Brain microvascular endothelial cell (primary cell): ENCODE results near the gene OR52K1.

Experiments
- DNase-seq: peaks from one replicate; pipeline ENCODE4 v3.0.0-alpha.2; 2020
- H3K27ac ChIP-seq: fragments of 250-450 bp; sonication (Bioruptor Pico); 2 replicates; pipeline ENCODE4 v1.5.1; 2020; ENCODE audit warnings: mild to moderate bottlenecking, moderate library complexity
- H3K27me3 ChIP-seq: fragments of 250-450 bp; sonication (Bioruptor Pico); replicated peaks from 2 replicates; pipeline ENCODE4 v1.5.1; 2020; ENCODE audit warnings: mild to moderate bottlenecking
- H3K36me3 ChIP-seq: fragments of 250-450 bp; sonication (Bioruptor Pico); replicated peaks from 2 replicates; pipeline ENCODE4 v1.5.1; 2020; ENCODE audit warnings: mild to moderate bottlenecking
- H3K4me3 ChIP-seq: 2 replicates; pipeline ENCODE4 v1.5.1; 2011; ENCODE audit warnings: low read depth, mild to moderate bottlenecking, control low read depth, low read length, moderate library complexity
- in situ Hi-C: cut with HindIII; loops from 2 replicates; pipeline ENCODE4 v1.10.0; 2017; ENCODE audit warnings: low sequenced_read_pairs, low pct_ligation_motif_present
- TF ChIP-seq, protein P1 (sequence below): IDR thresholded peaks from 2 replicates; pipeline ENCODE4 v1.5.1; 2011; ENCODE audit warnings: low read depth, mild to moderate bottlenecking, moderate library complexity, low read length, control low read depth, inconsistent platforms; ENCODE audit errors: missing control alignments

OR52K1 gene

DNA sequence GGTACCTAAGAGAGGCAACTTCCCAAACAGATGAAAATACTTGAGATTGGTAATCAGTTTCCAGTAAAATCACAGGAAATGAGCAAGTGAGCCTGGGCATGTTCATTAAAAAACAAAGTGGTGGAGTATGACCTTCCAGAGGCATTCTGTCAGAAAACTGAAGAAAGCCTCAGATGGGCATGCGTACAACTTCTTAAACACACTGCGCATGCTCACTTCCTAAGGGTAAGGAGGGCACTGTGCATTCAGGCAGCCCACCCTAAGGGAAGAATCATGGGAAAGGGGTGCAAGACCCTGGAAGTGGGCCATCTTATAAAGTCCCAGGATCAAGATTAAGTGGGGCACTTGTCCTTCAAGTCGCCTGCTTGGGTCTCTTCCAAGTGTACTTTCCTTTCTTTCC, 29.3 kb upstream of the OR52K1 start:
- H3K27me3 ChIP-seq, result no peaks in the 10 kb centered on the region
- in situ Hi-C loops, result no loop called here
- H3K36me3 ChIP-seq, result no peaks in the 10 kb centered on the region

DNA sequence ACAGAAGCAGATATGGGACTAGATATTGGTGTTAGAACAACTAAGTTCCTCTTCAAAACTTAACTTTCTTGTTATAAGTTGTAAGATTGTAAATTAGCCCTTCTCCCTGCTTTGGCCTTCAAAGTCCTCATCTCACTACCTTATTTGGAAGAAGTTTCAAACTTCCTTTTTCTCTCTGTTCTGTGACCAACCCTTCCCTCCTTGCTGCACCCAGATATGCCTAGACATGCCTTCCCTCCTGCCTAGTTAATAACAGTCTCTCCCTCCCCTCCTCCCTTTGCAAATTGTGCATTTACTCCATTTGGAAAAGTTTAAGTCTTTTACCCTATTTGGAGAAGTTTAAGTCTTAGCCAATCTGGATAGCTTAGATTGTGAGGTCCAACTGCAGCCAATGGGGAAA, 28.4 kb upstream of the OR52K1 start:
- DNase-seq, result no peak
- Histone ChIP-seq H3K27ac (no peak overlapping the region), H3K36me3 (no peaks in the 10 kb centered on the region), H3K27me3 (no peaks in the 10 kb centered on the region), H3K4me3 (no peak overlapping the region)
- in situ Hi-C loops, result no loop called here
- TF ChIP-seq, protein P1, sequence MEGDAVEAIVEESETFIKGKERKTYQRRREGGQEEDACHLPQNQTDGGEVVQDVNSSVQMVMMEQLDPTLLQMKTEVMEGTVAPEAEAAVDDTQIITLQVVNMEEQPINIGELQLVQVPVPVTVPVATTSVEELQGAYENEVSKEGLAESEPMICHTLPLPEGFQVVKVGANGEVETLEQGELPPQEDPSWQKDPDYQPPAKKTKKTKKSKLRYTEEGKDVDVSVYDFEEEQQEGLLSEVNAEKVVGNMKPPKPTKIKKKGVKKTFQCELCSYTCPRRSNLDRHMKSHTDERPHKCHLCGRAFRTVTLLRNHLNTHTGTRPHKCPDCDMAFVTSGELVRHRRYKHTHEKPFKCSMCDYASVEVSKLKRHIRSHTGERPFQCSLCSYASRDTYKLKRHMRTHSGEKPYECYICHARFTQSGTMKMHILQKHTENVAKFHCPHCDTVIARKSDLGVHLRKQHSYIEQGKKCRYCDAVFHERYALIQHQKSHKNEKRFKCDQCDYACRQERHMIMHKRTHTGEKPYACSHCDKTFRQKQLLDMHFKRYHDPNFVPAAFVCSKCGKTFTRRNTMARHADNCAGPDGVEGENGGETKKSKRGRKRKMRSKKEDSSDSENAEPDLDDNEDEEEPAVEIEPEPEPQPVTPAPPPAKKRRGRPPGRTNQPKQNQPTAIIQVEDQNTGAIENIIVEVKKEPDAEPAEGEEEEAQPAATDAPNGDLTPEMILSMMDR, result no peak

More for the DNA sequence above, 29.3 kb upstream of the OR52K1 start:
- no peak overlapping the region for H3K4me3 ChIP-seq
- no peak for DNase-seq
- TF ChIP-seq, protein P1, result no peak
- no peak overlapping the region for H3K27ac ChIP-seq

DNA sequence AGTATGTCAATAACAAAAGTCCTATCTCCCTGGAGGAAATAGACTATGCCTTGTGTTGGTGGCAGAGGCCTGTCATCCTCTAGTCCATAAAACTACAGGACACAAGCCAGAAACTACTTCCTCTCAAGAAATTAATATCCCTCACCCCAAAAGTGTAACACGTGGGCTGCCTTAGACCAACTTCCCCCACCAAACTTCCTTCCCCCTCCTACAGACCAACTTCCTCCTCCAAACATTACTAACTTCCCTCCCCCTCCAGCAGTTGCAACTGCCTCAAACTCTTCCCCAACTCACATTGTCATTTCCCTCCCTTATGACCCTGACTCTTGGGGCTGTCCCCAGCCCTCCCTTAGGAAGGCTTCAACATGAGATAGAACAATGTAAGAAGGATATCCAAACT, 27.0 kb upstream of the OR52K1 start:
- no peak for DNase-seq
- Histone ChIP-seq H3K27me3 (no peaks in the 10 kb centered on the region), H3K27ac (no peak overlapping the region), H3K36me3 (no peaks in the 10 kb centered on the region), H3K4me3 (no peak overlapping the region)
- in situ Hi-C loops, result no loop called here
- TF ChIP-seq, protein P1, result no peak

DNA sequence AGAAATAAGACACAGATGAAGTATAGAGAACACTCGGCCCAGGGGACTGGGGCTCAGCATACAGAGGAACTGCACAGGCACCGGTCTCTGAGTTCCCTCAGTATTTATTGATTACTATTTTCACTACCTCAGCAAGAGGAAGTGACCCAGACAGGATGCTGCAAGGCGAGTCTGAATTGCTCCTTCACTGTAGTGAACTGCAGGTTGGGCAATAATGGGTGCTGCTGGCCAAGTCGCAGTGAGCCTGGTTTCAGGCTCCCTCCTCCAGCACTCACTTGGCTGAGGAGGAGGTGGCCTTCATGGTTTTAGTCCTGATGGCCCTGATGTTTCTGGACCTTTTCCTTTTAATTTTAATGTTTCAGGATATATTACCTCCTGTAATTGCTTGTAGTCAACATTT, 22.9 kb upstream of the OR52K1 start:
- Histone ChIP-seq H3K27ac (no peak overlapping the region), H3K36me3 (no peaks in the 10 kb centered on the region), H3K4me3 (no peak overlapping the region), H3K27me3 (no peaks in the 10 kb centered on the region)
- TF ChIP-seq, protein P1, result no peak
- in situ Hi-C loops, result no loop called here
- no peak for DNase-seq

DNA sequence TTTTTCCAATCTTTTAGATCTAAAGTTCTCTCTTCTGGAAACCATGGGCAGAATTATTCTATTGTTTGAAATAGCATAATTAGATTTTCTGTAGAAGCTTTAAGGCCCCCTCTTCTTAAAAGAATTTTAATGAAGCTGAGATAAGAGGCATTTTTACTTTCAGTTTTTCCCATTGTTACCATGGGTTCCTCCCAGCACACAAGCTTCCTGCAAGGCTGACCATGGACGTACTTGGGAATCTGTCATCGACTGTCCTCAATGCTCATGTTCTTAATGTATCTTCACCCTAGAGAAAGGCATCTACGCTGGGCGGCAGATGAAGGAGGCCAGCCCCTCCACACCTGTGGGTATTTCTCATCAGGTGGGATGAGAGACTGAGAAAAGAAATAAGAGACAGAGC, 22.3 kb upstream of the OR52K1 start:
- no peak for DNase-seq
- H3K27ac ChIP-seq, result no peak overlapping the region
- H3K27me3 ChIP-seq, result no peaks in the 10 kb centered on the region
- in situ Hi-C loops, result no loop called here
- no peaks in the 10 kb centered on the region for H3K36me3 ChIP-seq
- TF ChIP-seq, protein P1, result no peak
- no peak overlapping the region for H3K4me3 ChIP-seq
